Tibial artery (tissue), 4 donors: ENCODE results near the gene CDC5L.
A peak's percentile ranks its signal among the peaks of the same experiment; 100 is the strongest.

Experiments used
- DNase-seq, 2 donors: peaks; one replicate each; pipeline ENCODE4 v3.0.0-alpha.2; 2019
- H3K27ac ChIP-seq, 2 donors: fragments of 200-600 bp; sonication (generic) in 1 of 2; 1 replicate in 1 of 2; 2 replicates in 1 of 2; pipeline ENCODE4 v1.5.1; 2018 to 2019; ENCODE audit warnings: mild to moderate bottlenecking in 1 of 2
- H3K27me3 ChIP-seq, 2 donors: fragments of 200-600 bp; sonication (generic) in 1 of 2; one replicate each; pipeline versions ENCODE4 v1.5.1 to v1.6.0; 2016 to 2019
- H3K36me3 ChIP-seq, 3 donors: fragments of 200-600 bp; sonication (generic) in 2 of 3; one replicate each; pipeline ENCODE4 v1.5.1; 2016 to 2019; ENCODE audit warnings: mild to moderate bottlenecking in 2 of 3
- H3K4me1 ChIP-seq, 4 donors: fragments of 200-600 bp; sonication (generic) in 2 of 4; 1 replicate in 3 of 4; 2 replicates in 1 of 4; pipeline ENCODE4 v1.5.1; 2016 to 2019
- H3K4me3 ChIP-seq, 2 donors: fragments of 200-600 bp; sonication (generic) in 1 of 2; 1 replicate in 1 of 2; 2 replicates in 1 of 2; pipeline ENCODE4 v1.5.1; 2018 to 2019; ENCODE audit warnings: mild to moderate bottlenecking in 2 of 2
- H3K9me3 ChIP-seq, 3 donors: fragments of 200-600 bp; sonication (generic) in 1 of 3; one replicate each; pipeline ENCODE4 v1.5.1; 2016 to 2019
- CTCF ChIP-seq, 2 experiments: fragments of 200-600 bp in 1 of 2; fragments of 450-650 bp in 1 of 2; IDR thresholded peaks; one replicate each; pipeline ENCODE4 v1.5.1; 2017 to 2019; ENCODE audit warnings: antibody characterized with exemption in 2 of 2, mild to moderate bottlenecking in 1 of 2, moderate library complexity in 1 of 2
- intact Hi-C: fragments of 100-400 bp; cut with DNase I; formaldehyde crosslinking; loops from one replicate; pipeline ENCODE4 v1.15.0; 2023; ENCODE audit warnings: low total_unique reads

The CDC5L gene

GRCh38 chr6:44452725-44453124 is 65.2 kb downstream of the CDC5L start:
- DNase-seq: no peak
- H3K4me1 ChIP-seq: peaks cover 0 to 18% (median 8%) of the 10 kb centered on the region in 4 donors
- no peaks in the 10 kb centered on the region for H3K9me3 ChIP-seq
- H3K4me3 ChIP-seq: no peak overlapping the region
- no peaks in the 10 kb centered on the region for H3K27me3 ChIP-seq
- intact Hi-C loops: no loop called here
- no peak for TF ChIP-seq CTCF (IDR thresholded peaks at IDR 0.05)
- peak overlapping the region; percentile 25 to 50 for H3K27ac ChIP-seq
- peaks cover 0 to 21% (median 16%) of the 10 kb centered on the region in 3 donors for H3K36me3 ChIP-seq

- no peaks in the 10 kb centered on the region for H3K27me3 ChIP-seq
- peaks cover 0 to 18% (median 8%) of the 10 kb centered on the region in 4 donors for H3K4me1 ChIP-seq
- H3K4me3 ChIP-seq: no peak overlapping the region
- intact Hi-C loops: no loop called here
- no peaks in the 10 kb centered on the region for H3K9me3 ChIP-seq
- no peak for DNase-seq
- H3K27ac ChIP-seq: peak overlapping the region in 1 of 2 donors; percentile 25
- H3K36me3 ChIP-seq: peaks cover 0 to 17% (median 12%) of the 10 kb centered on the region in 3 donors
- TF ChIP-seq CTCF (IDR thresholded peaks at IDR 0.05): no peak
Observed at GRCh38 chr6:44453146-44453545, 65.6 kb downstream of the CDC5L start.

GRCh38 chr6:44454198-44454597 is 66.7 kb downstream of the CDC5L start:
- H3K27me3 ChIP-seq: no peaks in the 10 kb centered on the region
- DNase-seq: no peak
- peaks cover 0 to 18% (median 8%) of the 10 kb centered on the region in 4 donors for H3K4me1 ChIP-seq
- intact Hi-C loops: no loop called here
- H3K4me3 ChIP-seq: no peak overlapping the region
- peaks cover 0 to 9% (median 6%) of the 10 kb centered on the region in 3 donors for H3K36me3 ChIP-seq
- TF ChIP-seq CTCF (IDR thresholded peaks at IDR 0.05): no peak
- no peaks in the 10 kb centered on the region for H3K9me3 ChIP-seq
- no peak overlapping the region for H3K27ac ChIP-seq

- intact Hi-C loops: no loop called here
- no peak overlapping the region for H3K4me3 ChIP-seq
- H3K36me3 ChIP-seq: peaks cover 0 to 7% (median 6%) of the 10 kb centered on the region in 3 donors
- no peak for DNase-seq
- H3K27ac ChIP-seq: no peak overlapping the region
- TF ChIP-seq CTCF (IDR thresholded peaks at IDR 0.05): peak; percentile 77 to 85
- H3K27me3 ChIP-seq: no peaks in the 10 kb centered on the region
- peaks cover 0 to 18% (median 8%) of the 10 kb centered on the region in 4 donors for H3K4me1 ChIP-seq
- no peaks in the 10 kb centered on the region for H3K9me3 ChIP-seq
Observed at GRCh38 chr6:44456070-44456965, 68.8 kb downstream of the CDC5L start.

- Histone ChIP-seq H3K36me3 (peaks cover 0 to 3% (median 2%) of the 10 kb centered on the region in 3 donors), H3K9me3 (no peaks in the 10 kb centered on the region), H3K27ac (no peak overlapping the region), H3K4me3 (no peak overlapping the region), H3K27me3 (no peaks in the 10 kb centered on the region), H3K4me1 (peaks cover 0 to 16% (median 7%) of the 10 kb centered on the region in 4 donors)
- intact Hi-C loops: no loop called here
- TF ChIP-seq CTCF (IDR thresholded peaks at IDR 0.05): no peak
- no peak for DNase-seq
Observed at GRCh38 chr6:44456966-44457292, 69.4 kb downstream of the CDC5L start.
